ENCODE results near the gene BSN.
"Not testable (repeated sequence)": the region's sequence is repeated elsewhere in the genome, so short reads cannot be mapped to it uniquely, and the experiment has no call there.

Gene BSN

DNA sequence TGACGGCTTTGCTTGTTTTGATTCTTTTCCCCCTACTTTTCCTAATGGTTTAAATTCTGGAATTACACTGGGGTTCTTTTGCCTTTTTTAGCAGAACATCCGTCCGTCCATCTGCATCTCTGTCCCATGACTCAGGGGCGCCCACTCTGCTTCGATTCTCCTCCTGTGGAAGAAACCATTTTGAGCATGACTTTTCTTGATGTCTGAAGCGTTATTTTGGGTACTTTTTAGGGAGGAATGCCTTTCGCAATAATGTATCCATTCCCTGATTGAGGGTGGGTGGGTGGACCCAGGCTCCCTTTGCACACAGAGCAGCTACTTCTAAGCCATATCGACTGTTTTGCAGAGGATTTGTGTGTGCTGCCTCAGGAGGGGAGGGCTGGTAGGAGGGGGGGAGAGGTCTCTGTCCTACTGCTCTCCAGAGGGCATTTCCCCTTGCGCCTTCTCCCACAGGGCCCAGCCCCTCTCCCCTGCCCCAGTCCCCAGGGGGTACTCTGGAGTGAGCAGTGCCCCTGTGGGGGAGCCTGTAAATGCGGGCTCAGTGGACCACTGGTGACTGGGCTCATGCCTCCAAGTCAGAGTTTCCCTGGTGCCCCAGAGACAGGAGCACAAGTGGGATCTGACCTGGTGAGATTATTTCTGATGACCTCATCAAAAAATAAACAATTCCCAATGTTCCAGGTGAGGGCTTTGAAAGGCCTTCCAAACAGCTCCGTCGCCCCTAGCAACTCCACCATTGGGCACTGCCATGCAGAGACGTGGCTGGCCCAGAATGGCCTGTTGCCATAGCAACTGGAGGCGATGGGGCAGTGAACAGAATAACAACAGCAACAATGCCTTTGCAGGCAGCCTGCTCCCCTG, 19.5 kb upstream of the BSN start:
- no peak for DNase-seq (ENCODE audit: extremely low read depth in 1 of 2, low read depth in 1 of 2)

DNA sequence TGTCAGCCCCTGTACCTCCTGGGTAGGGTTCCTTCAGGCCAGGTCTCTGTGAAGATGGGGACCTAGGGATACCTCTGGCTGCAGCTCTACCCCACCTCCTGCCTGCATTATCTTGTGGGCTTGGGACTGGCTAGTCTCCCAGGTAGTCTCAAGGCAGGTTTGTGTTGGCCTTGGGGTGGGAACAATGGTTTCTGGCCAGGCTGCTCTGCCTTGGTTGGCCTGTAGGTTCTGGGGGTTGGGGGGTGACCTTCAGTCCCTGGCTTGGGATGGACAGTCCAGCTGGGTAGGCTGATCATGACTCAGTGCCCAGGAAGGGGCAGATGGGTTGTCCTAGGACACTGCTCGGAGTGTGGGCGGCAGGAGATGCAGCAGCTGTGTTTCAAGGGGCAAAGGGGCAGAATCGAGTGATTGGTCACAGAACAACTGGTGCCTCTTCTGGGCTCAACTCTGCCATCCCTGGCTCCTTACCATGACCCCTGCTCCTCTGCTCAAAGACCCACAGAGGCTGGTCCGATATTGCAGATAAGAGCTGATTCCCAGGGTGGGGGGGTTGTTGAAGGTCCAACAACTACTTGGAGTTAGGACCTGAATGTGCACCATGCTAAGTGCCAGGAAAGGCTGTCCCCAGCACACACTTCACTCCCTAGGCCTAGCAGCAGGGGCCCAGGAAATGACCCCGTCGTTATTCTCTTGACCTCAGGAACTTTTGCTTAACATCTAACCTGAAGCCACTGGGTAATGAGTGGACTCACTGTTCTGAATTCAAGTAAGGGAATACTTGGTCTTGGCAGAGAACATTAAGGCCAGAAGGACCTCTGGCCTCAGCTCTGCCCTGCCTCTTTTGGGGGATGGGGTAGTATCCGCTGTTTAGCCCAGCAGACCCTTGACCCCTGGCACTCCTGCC, 18.1 kb upstream of the BSN start:
- no peak for DNase-seq (ENCODE audit: extremely low read depth in 1 of 2, low read depth in 1 of 2)

DNA sequence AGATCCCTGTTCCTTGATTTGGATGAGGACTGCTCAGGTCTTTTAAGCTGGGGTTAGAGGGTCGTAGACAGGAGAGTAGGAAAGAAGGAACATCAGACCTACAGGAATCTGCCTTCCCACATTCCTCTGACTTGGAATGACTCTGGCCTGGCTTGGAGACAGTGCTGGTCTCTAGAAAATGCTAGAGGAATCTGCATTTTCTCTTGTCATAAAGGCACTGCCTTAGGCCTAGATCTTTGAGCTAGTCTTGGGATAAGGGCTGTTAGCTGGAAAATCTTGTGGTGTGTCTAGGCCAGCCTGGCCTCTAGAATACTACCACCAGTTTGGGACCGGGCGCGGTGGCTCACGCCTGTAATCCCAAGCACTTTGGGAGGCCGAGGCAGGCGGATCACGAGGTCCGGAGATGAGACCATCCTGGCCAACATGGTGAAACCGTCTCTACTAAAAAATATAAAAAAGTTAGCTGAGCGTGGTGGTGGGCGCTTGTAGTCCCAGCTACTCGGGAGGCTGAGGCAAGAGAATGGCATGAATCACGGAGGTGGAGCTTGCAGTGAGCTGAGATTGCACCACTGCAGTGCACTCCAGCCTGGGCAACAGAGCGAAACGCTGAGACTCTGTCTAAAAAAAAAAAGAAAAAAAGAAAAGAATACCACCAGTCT, 17.3 kb upstream of the BSN start:
- no peak for DNase-seq (ENCODE audit: extremely low read depth in 1 of 2, low read depth in 1 of 2)

GRCh38 chr3:49539659-49540560, 14.4 kb upstream of the BSN start:
- peak; percentile 79 to 82 for DNase-seq (ENCODE audit: extremely low read depth in 1 of 2, low read depth in 1 of 2)

DNA sequence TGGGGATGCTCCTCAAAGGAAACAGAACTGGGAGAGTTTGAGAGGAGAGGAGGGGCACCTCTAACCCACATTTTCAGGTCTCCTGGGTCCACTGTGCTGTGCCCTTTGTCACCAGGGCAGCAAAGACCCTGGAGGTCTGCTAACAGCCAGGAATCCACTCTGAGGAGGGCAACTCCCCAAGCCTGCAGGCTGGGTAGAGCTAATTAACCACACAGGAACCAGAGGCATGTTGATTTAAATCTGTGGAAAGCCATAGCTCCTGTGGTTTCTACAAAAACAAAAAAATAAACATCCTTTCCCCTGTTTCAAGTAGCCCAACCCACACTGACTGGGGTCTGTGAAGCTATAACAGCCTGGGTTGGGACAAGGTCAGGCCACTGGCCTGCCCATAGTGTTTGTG, 2.2 kb upstream of the BSN start:
- no peak for DNase-seq (ENCODE audit: extremely low read depth in 1 of 2, low read depth in 1 of 2)

- DNase-seq (ENCODE audit: extremely low read depth in 1 of 2, low read depth in 1 of 2): no peak
Measured at GRCh38 chr3:49553324-49553691, 969 bp upstream of the BSN start.

GRCh38 chr3:49554633-49555265, 472 bp downstream of the BSN start:
- peak; percentile 9 to 11 for DNase-seq (ENCODE audit: extremely low read depth in 1 of 2, low read depth in 1 of 2)

GRCh38 chr3:49556500-49557275, 2.4 kb downstream of the BSN start:
- no peak for DNase-seq (ENCODE audit: extremely low read depth in 1 of 2, low read depth in 1 of 2)

DNA sequence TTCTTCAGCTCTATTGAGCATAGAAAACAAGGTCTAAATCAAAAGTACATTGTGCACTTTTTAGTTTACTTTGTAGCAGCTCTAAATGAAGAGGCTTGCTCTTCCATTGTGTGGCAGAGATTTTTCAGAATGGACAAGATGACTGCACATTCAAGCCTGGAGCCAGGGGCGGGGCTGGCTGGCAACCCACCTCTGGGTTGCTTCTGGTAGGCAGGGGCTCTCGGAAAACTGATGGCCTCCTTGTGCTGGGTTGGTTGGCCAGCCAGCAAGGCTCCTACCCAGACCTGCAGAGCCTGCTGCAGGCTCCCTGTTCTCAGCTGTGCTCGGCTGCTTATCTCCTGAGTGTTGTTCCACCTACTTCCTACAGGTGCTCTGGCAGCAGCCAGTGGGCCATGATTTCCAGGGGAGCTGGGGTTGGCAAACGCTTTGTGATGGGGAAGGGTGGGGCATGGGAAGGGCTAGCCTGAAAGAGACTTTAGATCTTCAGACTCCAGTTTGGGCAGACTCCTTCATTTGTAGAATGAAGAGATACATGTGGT, 8.8 kb downstream of the BSN start:
- DNase-seq (ENCODE audit: extremely low read depth in 1 of 2, low read depth in 1 of 2): no peak

GRCh38 chr3:49563766-49564165, 9.5 kb downstream of the BSN start:
- no peak for DNase-seq (ENCODE audit: extremely low read depth in 1 of 2, low read depth in 1 of 2)

DNA sequence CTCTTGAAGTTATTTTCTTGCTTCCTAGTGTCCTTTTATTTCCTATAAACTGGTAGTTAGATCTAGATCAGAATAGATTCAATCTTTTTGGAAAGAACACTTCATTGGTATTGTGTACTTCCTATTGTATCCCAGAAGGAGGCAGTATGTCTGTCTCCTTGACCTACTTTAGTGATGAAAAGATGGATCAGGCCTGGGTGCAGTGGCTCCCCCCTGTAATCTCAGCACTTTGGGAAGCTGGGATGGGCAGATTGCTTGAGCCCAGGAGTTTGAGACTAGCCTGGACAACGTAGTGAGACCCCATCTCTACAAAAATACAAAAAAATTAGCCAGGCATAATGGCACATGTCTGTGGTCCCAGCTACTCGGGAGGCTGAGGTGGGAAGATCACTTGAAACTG, 12.0 kb downstream of the BSN start:
- DNase-seq (ENCODE audit: extremely low read depth in 1 of 2, low read depth in 1 of 2): no peak

GRCh38 chr3:49567406-49567805, 13.1 kb downstream of the BSN start:
- DNase-seq (ENCODE audit: extremely low read depth in 1 of 2, low read depth in 1 of 2): no peak

DNA sequence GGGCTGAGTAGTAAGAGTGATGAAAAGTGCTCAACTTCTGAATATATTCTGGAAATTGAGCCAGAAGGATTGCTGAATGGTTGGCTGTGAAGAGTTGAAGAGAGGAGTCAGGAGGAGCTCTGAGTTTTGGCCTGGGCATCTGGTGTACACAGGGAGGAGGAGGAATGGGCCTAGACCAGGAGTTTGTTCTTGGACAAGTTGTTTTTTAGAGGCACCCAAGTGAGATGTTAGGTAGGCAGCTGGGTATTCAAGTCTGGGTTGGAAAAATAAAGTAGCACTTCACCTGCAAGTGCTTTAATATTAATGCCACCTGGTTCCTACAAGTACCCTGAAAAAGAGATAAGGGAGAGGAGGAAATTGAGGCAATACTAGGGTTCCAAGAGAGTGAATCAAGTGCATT, 14.7 kb downstream of the BSN start:
- DNase-seq (ENCODE audit: extremely low read depth in 1 of 2, low read depth in 1 of 2): no peak

DNA sequence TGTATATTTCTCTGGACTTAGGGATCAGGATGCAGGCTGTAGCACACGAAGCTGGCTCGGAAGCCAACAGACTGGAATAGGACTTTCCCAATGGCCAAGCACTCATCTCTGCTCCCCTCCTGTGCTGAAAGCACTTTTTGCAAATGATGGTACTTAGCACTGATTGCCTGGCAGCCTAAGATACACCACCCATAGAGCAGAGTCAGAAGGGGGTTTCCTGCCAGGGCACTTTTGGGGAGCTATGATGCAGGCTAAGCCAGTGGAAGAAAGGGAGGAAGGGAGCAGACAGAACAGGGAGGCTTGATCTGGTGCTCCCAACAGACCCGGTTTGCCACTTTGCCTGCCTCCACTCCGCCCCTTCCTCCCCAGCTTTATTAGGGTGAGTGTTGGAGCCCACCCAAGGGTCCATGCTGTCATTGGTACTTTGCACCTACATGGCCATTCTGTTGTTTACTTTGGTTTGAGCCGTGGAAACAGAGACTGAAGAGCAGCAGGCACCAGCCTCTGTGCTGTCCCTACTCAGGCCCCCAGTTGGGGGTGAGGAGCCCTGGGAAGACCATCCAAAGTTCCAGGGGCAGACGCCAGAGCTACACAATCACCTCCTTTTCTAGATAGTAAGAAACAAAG, 15.9 kb downstream of the BSN start:
- DNase-seq (ENCODE audit: extremely low read depth in 1 of 2, low read depth in 1 of 2): no peak

DNA sequence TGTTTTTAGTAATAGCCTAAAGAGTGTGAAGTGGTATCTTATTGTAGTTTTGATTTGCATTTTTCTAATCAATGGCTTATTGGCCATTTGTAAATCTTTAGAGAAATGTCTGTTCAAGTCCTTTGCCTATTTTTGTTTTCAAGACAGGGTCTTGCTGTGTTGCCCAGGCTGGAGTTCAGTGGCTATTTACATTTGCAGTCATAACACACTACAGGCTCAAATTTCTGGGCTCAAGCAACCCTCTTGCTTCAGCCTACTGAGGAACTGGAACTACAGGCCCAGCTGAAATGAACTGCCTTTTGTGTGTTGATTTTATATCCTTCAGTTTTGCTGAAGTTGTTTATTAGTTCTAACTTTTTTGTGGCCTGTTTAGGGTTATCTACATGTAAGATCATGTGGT, 27.9 kb downstream of the BSN start:
- DNase-seq (ENCODE audit: extremely low read depth in 1 of 2, low read depth in 1 of 2): no peak

GRCh38 chr3:49585261-49585755, 31.0 kb downstream of the BSN start:
- DNase-seq (ENCODE audit: extremely low read depth in 1 of 2, low read depth in 1 of 2): not testable (repeated sequence)

DNA sequence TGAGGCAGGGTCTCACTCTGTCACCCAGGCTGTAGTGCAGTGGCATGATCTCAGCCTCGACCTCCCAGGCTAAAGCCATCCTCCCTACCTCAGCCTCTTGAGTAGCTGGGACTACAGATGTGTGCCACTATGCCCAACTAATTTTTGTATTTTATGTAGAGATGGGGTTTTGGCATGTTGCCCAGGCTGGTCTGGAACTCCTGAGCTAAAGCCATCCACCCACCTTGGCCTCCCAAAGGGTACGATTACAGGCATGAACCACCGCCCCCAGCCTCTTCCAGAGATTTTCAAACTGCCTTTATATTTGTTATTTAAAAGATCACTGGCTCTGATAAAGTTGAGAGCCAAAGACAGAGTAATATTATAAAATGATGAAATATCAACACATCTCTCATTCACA, 37.3 kb downstream of the BSN start:
- no peak for DNase-seq (ENCODE audit: extremely low read depth in 1 of 2, low read depth in 1 of 2)

DNA sequence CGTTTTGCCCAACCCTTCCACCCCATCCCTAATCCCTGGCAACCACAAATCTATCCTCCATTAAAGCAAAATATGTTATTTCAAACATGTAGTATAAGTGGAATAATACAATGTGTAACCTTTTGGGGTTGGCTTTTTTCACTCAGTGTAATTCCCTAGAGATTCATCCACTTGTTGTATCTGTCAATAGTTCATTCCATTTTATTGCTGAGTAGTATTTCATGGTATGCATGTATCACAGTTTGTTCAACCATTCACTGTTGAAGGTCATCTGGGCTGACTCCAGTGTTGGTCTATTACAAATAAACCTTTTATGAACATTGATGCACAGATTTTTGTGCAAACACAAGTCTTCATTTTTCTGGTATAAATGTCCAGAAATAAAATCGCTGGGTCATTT, 38.8 kb downstream of the BSN start:
- no peak for DNase-seq (ENCODE audit: extremely low read depth in 1 of 2, low read depth in 1 of 2)

Measured in stimulated activated CD8-positive, alpha-beta memory T cell treated with anti-CD3 and anti-CD28 coated beads, Interleukin-7, amount 100 ng/mL, for 48 hours (primary cell).